Activated T-cell treated with anti-CD3 and anti-CD28 coated beads, Interleukin-2, amount 50 U/mL, for 1 hour (primary cell): Measurements from ENCODE around the gene NFASC.

Experiments used
- DNase-seq: peaks from one replicate; pipeline ENCODE4 v3.0.0-alpha.2; 2020

Gene NFASC

DNA sequence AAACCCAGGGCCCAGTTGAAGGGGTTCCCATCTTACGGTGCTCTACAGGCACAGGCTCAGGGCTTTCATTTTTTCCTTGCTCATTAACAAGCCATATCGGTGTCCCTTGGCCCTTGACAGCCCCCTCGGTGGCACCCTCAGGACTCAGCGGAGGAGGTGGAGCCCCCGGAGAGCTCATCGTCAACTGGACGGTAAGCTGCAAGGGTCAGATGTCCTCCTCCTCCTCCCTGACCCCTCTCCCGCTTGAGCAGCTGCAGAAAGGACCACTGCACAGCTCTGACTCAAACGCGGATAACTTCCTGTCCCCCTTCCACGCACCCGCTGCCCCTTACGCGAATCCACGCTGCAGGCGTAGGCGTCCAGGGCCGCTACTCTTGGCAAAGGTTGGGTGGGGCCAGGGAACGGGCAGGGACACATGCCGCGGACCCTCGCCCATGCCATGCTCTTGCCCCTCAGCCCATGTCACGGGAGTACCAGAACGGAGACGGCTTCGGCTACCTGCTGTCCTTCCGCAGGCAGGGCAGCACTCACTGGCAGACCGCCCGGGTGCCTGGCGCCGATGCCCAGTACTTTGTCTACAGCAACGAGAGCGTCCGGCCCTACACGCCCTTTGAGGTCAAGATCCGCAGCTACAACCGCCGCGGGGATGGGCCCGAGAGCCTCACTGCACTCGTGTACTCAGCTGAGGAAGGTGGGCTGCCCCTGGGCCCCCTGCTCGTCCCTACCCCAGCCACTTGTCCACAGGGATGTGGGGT lies 198.9 kb downstream of the NFASC start:
- DNase-seq = no peak

DNA sequence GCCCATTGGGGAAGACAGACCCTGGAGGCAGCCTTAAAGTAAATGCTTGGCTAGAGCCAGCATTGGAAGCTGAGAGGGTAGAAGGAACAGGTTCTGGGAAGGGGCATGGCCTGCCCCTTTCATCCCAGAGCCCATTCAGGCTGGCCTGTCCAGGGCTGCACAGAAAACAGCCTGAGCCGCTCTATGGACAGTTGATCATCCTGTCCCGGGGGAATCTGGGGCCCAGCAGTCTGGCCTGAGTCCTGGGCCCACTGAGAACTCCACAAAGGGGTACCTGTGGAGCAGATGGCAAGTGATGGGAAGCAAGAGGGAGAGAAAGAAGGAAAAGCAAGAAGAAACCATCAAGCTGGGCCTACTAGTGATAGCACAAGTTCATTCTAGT lies 200.4 kb downstream of the NFASC start:
- no peak for DNase-seq

DNA sequence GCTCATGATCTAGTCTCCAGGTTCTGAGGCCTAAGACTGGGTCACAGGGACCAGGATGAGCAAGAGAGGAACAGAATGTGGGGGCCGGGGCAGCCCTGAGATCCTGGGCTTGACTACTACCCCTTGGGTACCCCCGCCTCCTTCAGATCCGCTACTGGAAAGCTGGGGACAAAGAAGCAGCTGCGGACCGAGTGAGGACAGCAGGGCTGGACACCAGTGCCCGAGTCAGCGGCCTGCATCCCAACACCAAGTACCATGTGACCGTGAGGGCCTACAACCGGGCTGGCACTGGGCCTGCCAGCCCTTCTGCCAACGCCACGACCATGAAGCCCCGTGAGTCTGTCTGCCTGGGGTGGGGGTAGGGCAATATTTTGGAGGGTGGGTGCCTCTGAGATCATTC lies 201.1 kb downstream of the NFASC start:
- no peak for DNase-seq

DNA sequence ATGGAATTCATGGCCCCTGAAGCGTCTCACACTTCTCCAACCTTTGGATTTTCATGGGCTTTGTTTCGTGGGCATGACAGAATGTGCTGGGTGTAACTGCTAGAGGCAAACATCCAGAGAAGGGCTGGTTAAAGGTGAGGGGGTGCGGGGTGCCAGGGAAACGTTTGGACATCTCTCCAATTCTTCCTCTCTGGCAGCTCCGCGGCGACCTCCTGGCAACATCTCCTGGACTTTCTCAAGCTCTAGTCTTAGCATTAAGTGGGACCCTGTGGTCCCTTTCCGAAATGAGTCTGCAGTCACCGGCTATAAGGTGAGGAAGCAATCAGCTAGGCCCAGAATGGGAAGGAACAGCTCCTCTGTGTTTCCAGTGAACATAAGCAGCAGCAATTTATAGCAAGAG lies 201.6 kb downstream of the NFASC start:
- no peak for DNase-seq
